Endothelial cell of umbilical vein (primary cell): ENCODE data around the gene FBXL13.

Experiments
- EZH2 ChIP-seq: IDR thresholded peaks from 2 replicates; pipeline ENCODE4 v1.6.1; 2012; ENCODE audit warnings: borderline replicate concordance, low read depth, mild to moderate bottlenecking, moderate library complexity, low read length, inconsistent platforms; ENCODE audit not compliant: severe bottlenecking
- FOS ChIP-seq: IDR thresholded peaks from 2 replicates; pipeline ENCODE4 v1.6.1; 2011; ENCODE audit warnings: mild to moderate bottlenecking, low read length, moderate library complexity, borderline replicate concordance; ENCODE audit not compliant: insufficient read depth
- GATA2 ChIP-seq: IDR thresholded peaks from 2 replicates; pipeline ENCODE4 v1.7.0; 2011; ENCODE audit warnings: low read depth, mild to moderate bottlenecking, moderate library complexity, mixed read lengths, low read length; ENCODE audit not compliant: insufficient read length, insufficient read depth
- JUN ChIP-seq: IDR thresholded peaks from 2 replicates; pipeline ENCODE4 v1.6.1; 2011; ENCODE audit warnings: borderline replicate concordance, low read depth; ENCODE audit not compliant: insufficient read length, insufficient read depth
- POLR2A ChIP-seq: IDR thresholded peaks from 2 replicates; pipeline ENCODE4 v1.6.1; 2012; ENCODE audit warnings: low read depth, mild to moderate bottlenecking, control low read depth, low read length
- TF ChIP-seq, protein P1 (sequence below), 2 donors: IDR thresholded peaks; 1 replicate in 1 of 2; 2 replicates in 1 of 2; pipeline ENCODE4 v1.5.1; 2011; ENCODE audit warnings: low read length in 2 of 2, mild to moderate bottlenecking in 2 of 2, moderate library complexity in 2 of 2, control low read depth in 1 of 2, inconsistent platforms in 1 of 2, low read depth in 1 of 2; ENCODE audit not compliant: insufficient read depth in 1 of 2; ENCODE audit errors: extremely low read depth in 1 of 2
- TF ChIP-seq, protein P2 (sequence below): IDR thresholded peaks from 2 replicates; pipeline ENCODE4 v1.6.1; 2011; ENCODE audit not compliant: insufficient read depth, insufficient read length

DNA sequence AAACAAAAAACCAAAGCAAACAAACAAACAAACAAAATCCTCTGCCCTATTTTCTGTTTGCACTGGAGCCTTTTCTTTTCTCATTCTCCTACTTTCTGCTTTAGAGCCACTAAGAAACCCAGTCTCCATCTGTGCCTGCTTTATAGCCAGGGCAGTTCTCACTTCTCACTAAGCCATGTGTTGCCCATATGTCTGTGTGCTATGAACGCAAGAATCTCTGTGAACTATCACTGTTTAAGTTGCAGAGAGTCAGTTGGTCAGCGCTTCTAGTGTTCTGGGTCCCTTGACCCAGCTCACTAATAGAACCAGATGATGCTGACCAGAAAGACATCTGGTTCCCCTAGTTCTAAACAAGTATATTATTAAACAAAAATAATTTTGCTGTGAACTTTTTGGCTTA, 244.4 kb downstream of the FBXL13 start:
- TF ChIP-seq POLR2A (no peak), EZH2 (no peak), FOS (no peak), GATA2 (no peak), JUN (no peak)
- TF ChIP-seq, protein P1, sequence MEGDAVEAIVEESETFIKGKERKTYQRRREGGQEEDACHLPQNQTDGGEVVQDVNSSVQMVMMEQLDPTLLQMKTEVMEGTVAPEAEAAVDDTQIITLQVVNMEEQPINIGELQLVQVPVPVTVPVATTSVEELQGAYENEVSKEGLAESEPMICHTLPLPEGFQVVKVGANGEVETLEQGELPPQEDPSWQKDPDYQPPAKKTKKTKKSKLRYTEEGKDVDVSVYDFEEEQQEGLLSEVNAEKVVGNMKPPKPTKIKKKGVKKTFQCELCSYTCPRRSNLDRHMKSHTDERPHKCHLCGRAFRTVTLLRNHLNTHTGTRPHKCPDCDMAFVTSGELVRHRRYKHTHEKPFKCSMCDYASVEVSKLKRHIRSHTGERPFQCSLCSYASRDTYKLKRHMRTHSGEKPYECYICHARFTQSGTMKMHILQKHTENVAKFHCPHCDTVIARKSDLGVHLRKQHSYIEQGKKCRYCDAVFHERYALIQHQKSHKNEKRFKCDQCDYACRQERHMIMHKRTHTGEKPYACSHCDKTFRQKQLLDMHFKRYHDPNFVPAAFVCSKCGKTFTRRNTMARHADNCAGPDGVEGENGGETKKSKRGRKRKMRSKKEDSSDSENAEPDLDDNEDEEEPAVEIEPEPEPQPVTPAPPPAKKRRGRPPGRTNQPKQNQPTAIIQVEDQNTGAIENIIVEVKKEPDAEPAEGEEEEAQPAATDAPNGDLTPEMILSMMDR (IDR thresholded peaks at IDR 0.05; ENCODE audit: extremely low read depth in 1 of 2, insufficient read depth in 1 of 2, low read depth in 1 of 2, low read length in 2 of 2) = no peak
- TF ChIP-seq, protein P2, sequence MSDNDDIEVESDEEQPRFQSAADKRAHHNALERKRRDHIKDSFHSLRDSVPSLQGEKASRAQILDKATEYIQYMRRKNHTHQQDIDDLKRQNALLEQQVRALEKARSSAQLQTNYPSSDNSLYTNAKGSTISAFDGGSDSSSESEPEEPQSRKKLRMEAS = no peak
